HepG2 (cell line): ENCODE data around the gene MED15. TPM values are rescaled to one million over a fixed set of nuclear protein-coding genes. Genes with fewer than 3 reads are reported as not detected.
A peak's percentile ranks its signal among the peaks of the same experiment; 100 is the strongest.

ENCODE experiments used
- ATF4 ChIP-seq, 2 experiments: fragments of 450-650 bp in 1 of 2; sonication (generic) in 1 of 2; formaldehyde crosslinking; IDR thresholded peaks; 2 replicates each; pipeline versions ENCODE4 v1.5.0 to v1.8.0; 2020 to 2022; ENCODE audit warnings: mild to moderate bottlenecking in 1 of 2, missing genetic modification reagents in 1 of 2
- ATF7-NPFF ChIP-seq: sonication (generic); formaldehyde crosslinking; IDR thresholded peaks from 2 replicates; pipeline ENCODE4 v1.8.1; 2023; ENCODE audit warnings: mild to moderate bottlenecking, low read depth, missing genetic modification reagents, moderate library complexity
- CHD4 ChIP-seq: fragments of 200-600 bp; sonication (generic); IDR thresholded peaks from 2 replicates; pipeline ENCODE4 v1.7.0; 2017; ENCODE audit warnings: mild to moderate bottlenecking, low read length, borderline replicate concordance
- DNMT1 ChIP-seq: sonication (generic); formaldehyde crosslinking; IDR thresholded peaks from 2 replicates; pipeline ENCODE4 v1.5.1; 2020; ENCODE audit warnings: mild to moderate bottlenecking, missing genetic modification reagents
- ETV6 ChIP-seq: sonication (generic); formaldehyde crosslinking; conservative IDR thresholded peaks from 2 replicates; pipeline ENCODE4 v1.4.0; 2020; ENCODE audit warnings: missing genetic modification reagents
- FOSL2 ChIP-seq: sonication (generic); formaldehyde crosslinking; IDR thresholded peaks from 2 replicates; pipeline ENCODE4 v1.4.0; 2020; ENCODE audit warnings: missing genetic modification reagents
- FOXK1 ChIP-seq: sonication (generic); formaldehyde crosslinking; IDR thresholded peaks from 2 replicates; pipeline ENCODE4 v1.4.0; 2020; ENCODE audit warnings: low read depth, missing genetic modification reagents, borderline replicate concordance
- MAFG ChIP-seq: sonication (generic); formaldehyde crosslinking; IDR thresholded peaks from 2 replicates; pipeline ENCODE4 v1.5.1; 2020; ENCODE audit warnings: mild to moderate bottlenecking, missing genetic modification reagents
- MED8 ChIP-seq: sonication (generic); formaldehyde crosslinking; IDR thresholded peaks from 2 replicates; pipeline ENCODE4 v1.8.1; 2023; ENCODE audit warnings: mild to moderate bottlenecking, missing genetic modification reagents; ENCODE audit not compliant: insufficient replicate concordance
- SAP130 ChIP-seq: IDR thresholded peaks from 2 replicates; pipeline ENCODE4 v1.6.1; 2016; ENCODE audit warnings: low read depth
- SMARCE1 ChIP-seq: fragments of 450-650 bp; IDR thresholded peaks from 2 replicates; pipeline ENCODE4 v1.6.1; 2017; ENCODE audit warnings: borderline replicate concordance
- STAG1 ChIP-seq: sonication (generic); formaldehyde crosslinking; IDR thresholded peaks from 2 replicates; pipeline ENCODE4 v1.4.0; 2020; ENCODE audit warnings: missing genetic modification reagents
- STAT6 ChIP-seq: sonication (generic); formaldehyde crosslinking; IDR thresholded peaks from 2 replicates; pipeline ENCODE4 v1.4.0; 2020; ENCODE audit warnings: missing genetic modification reagents, mild to moderate bottlenecking, borderline replicate concordance
- TFDP1 ChIP-seq: IDR thresholded peaks from 2 replicates; pipeline ENCODE4 v1.6.1; 2016; ENCODE audit warnings: missing compliant biosample characterization, missing genetic modification reagents, borderline replicate concordance
- TFE3 ChIP-seq: IDR thresholded peaks from 2 replicates; pipeline ENCODE4 v1.6.1; 2016
- THAP11 ChIP-seq: IDR thresholded peaks from 2 replicates; pipeline ENCODE4 v1.6.1; 2016; ENCODE audit warnings: missing biosample characterization, missing genetic modification reagents
- YEATS2 ChIP-seq: sonication (generic); formaldehyde crosslinking; IDR thresholded peaks from 2 replicates; pipeline ENCODE4 v1.4.0; 2020; ENCODE audit warnings: missing genetic modification reagents, borderline replicate concordance
- ZMAT3 ChIP-seq: sonication (generic); formaldehyde crosslinking; conservative IDR thresholded peaks from 2 replicates; pipeline ENCODE4 v1.7.0; 2021; ENCODE audit warnings: missing genetic modification reagents
- ZNF138 ChIP-seq: sonication (generic); formaldehyde crosslinking; IDR thresholded peaks from 2 replicates; pipeline ENCODE4 v1.5.0; 2020; ENCODE audit warnings: mild to moderate bottlenecking, low read depth, missing genetic modification reagents
- ZNF317 ChIP-seq: sonication (generic); formaldehyde crosslinking; IDR thresholded peaks from 2 replicates; pipeline ENCODE4 v1.5.0; 2020; ENCODE audit warnings: mild to moderate bottlenecking, missing genetic modification reagents
- ZNF691 ChIP-seq: sonication (generic); formaldehyde crosslinking; IDR thresholded peaks from 2 replicates; pipeline ENCODE4 v1.4.0; 2020; ENCODE audit warnings: missing genetic modification reagents, low read depth, mild to moderate bottlenecking, borderline replicate concordance
- ZNF737 ChIP-seq: sonication (generic); formaldehyde crosslinking; IDR thresholded peaks from 2 replicates; pipeline ENCODE4 v1.5.0; 2020; ENCODE audit warnings: missing genetic modification reagents, mild to moderate bottlenecking, borderline replicate concordance
- ZNF768 ChIP-seq: sonication (generic); formaldehyde crosslinking; IDR thresholded peaks from 2 replicates; pipeline ENCODE4 v1.4.0; 2020; ENCODE audit warnings: missing genetic modification reagents
- ZNF780A ChIP-seq: sonication (generic); formaldehyde crosslinking; IDR thresholded peaks from 2 replicates; pipeline ENCODE4 v1.8.0; 2022; ENCODE audit warnings: mild to moderate bottlenecking, missing genetic modification reagents, moderate library complexity
- polyA plus RNA-seq, 8 experiments: library from polyadenylated mRNA; depleted of rRNA in 3 of 8; stranded (reverse) in 7 of 8; unstranded in 1 of 8; fragments of >200 nt; fragmentation: Illumina TruSeq in 4 of 8; extraction: Trizol in 4 of 8; gene quantifications; 2 replicates each; pipeline versions ENCODE4 v1.2.1 to v1.2.3, GENCODE V29; 2011 to 2016; ENCODE audit warnings: low read depth in 4 of 8, missing spikeins in 1 of 8, mixed read lengths in 1 of 8; ENCODE audit not compliant: insufficient read depth in 1 of 8
- total RNA-seq, 5 experiments: library from RNA; depleted of rRNA; stranded (reverse); fragments of >200 nt; fragmentation: Illumina TruSeq; extraction: Trizol; gene quantifications; 2 replicates each; pipeline ENCODE4 v1.2.3, GENCODE V29; 2016; ENCODE audit warnings: low read depth in 1 of 5

MED15 gene
- total and polyA plus RNA-seq, 2 of the 13 experiments (the other 11 are each of a cell fraction or from before 2014, with no cell fraction given) = 14.3 to 27.0 TPM

GRCh38 chr22:20531404-20532201 is 24.2 kb downstream of the MED15 start (continued):
- TF ChIP-seq ATF7-NPFF (CRISPR knock-in tag) = no peak
- no peak for TF ChIP-seq STAG1 (CRISPR knock-in tag)
- no peak for TF ChIP-seq ATF4 (CRISPR knock-in tag; IDR thresholded peaks at IDR 0.05)
- no peak for TF ChIP-seq ZNF768 (CRISPR knock-in tag)
- TF ChIP-seq ZMAT3 (CRISPR knock-in tag) = no peak
- TF ChIP-seq YEATS2 (CRISPR knock-in tag) = no peak
- no peak for TF ChIP-seq TFE3 (CRISPR knock-in tag)
- no peak for TF ChIP-seq MAFG (CRISPR knock-in tag)
- TF ChIP-seq CHD4 = no peak
- TF ChIP-seq ZNF780A = peak; percentile 98
- TF ChIP-seq ZNF691 (CRISPR knock-in tag) = no peak
- TF ChIP-seq ZNF737 (CRISPR knock-in tag) = no peak
- 0 out of 2 replicates have a peak, but pooled peaks have one; percentile 19 for TF ChIP-seq TFDP1
- no peak for TF ChIP-seq MED8 (CRISPR knock-in tag)
- TF ChIP-seq STAT6 (CRISPR knock-in tag) = no peak
- TF ChIP-seq THAP11 (CRISPR knock-in tag) = no peak
- TF ChIP-seq SMARCE1 = no peak
- no peak for TF ChIP-seq ZNF317 (CRISPR knock-in tag)
- TF ChIP-seq FOSL2 (CRISPR knock-in tag) = peak; percentile 43; the same call in 1 of the 2 replicates
- no peak for TF ChIP-seq ZNF138 (CRISPR knock-in tag)
- no peak for TF ChIP-seq ETV6 (CRISPR knock-in tag)
- peak; percentile 52 for TF ChIP-seq SAP130 (CRISPR knock-in tag)
- no peak for TF ChIP-seq FOXK1 (CRISPR knock-in tag)
- no peak for TF ChIP-seq DNMT1 (CRISPR knock-in tag)
